Panc1 (cell line): ENCODE results near the gene GLT1D1. TPM values are rescaled to one million over a fixed set of nuclear protein-coding genes. Genes with fewer than 3 reads are reported as not detected.
"Not testable (repeated sequence)": the region's sequence is repeated elsewhere in the genome, so short reads cannot be mapped to it uniquely, and the experiment has no call there.

Experiments
- ATAC-seq: fragments of 200-7000 bp; cut with Tn5 transposase; 2 replicates; pipeline ENCODE4 v1.9.1; 2020; ENCODE audit warnings: mild to moderate bottlenecking, moderate library complexity
- BruUV-seq: library from RNA; stranded (reverse); fragments of 400-500 nt; replicated peaks from 2 replicates; lab custom pipeline; 2021; lab: Mats Ljungman, UMichigan
- CTCF ChIA-PET: fragments of 300-600 bp; sonication (Branson Sonifier 250); formaldehyde crosslinking; loops from one replicate; lab custom pipeline; 2022; ENCODE audit warnings: antibody characterized with exemption; lab: Charles Lee
- POLR2A ChIA-PET: fragments of 300-600 bp; sonication (Branson Sonifier 250); formaldehyde crosslinking; loops from one replicate; lab custom pipeline; 2022; ENCODE audit warnings: antibody characterized with exemption; lab: Charles Lee
- DNase-seq: peaks from one replicate; pipeline ENCODE4 v3.0.0-alpha.2; 2010; ENCODE audit warnings: low read depth, low spot score
- H3K27ac ChIP-seq: 2 replicates; pipeline ENCODE4 v1.5.1; 2011; ENCODE audit warnings: mild to moderate bottlenecking, low read length, inconsistent platforms
- H3K27me3 ChIP-seq: fragments of 200-500 bp; sonication (Bioruptor generic); 2 replicates; pipeline ENCODE4 v1.6.0; 2014; ENCODE audit warnings: low read length, inconsistent platforms; ENCODE audit not compliant: control insufficient read depth, insufficient read depth
- H3K36me3 ChIP-seq: fragments of 200-500 bp; sonication (Bioruptor generic); 2 replicates; pipeline ENCODE4 v1.5.1; 2014; ENCODE audit warnings: inconsistent platforms, mild to moderate bottlenecking, low read length, moderate library complexity; ENCODE audit not compliant: control insufficient read depth, insufficient read depth
- H3K4me1 ChIP-seq: 2 replicates; pipeline ENCODE4 v1.5.1; 2011; ENCODE audit warnings: inconsistent platforms, mild to moderate bottlenecking, low read length, moderate library complexity; ENCODE audit not compliant: control insufficient read depth, insufficient read depth
- H3K4me3 ChIP-seq, 2 experiments: 2 replicates each; pipeline ENCODE4 v1.5.1; 2011 to 2012; ENCODE audit warnings: low read depth in 2 of 2, low read length in 2 of 2, mild to moderate bottlenecking in 2 of 2, inconsistent platforms in 1 of 2, moderate library complexity in 1 of 2
- H3K9me3 ChIP-seq: fragments of 200-500 bp; sonication (Bioruptor generic); 2 replicates; pipeline ENCODE4 v1.5.1; 2014; ENCODE audit warnings: low read depth, mild to moderate bottlenecking, inconsistent platforms, low read length, moderate library complexity; ENCODE audit not compliant: control insufficient read depth, insufficient read depth
- POLR2AphosphoS5 ChIP-seq: IDR thresholded peaks from 2 replicates; pipeline ENCODE4 v1.6.1; 2012; ENCODE audit warnings: mild to moderate bottlenecking, low read depth, low read length, moderate library complexity
- SIN3A ChIP-seq: IDR thresholded peaks from 2 replicates; pipeline ENCODE4 v1.6.1; 2012; ENCODE audit warnings: low read depth, mild to moderate bottlenecking, low read length, moderate library complexity, borderline replicate concordance; ENCODE audit not compliant: insufficient read depth
- TCF7L2 ChIP-seq: IDR thresholded peaks from 2 replicates; pipeline ENCODE4 v1.6.1; 2011; ENCODE audit warnings: mild to moderate bottlenecking, low read depth, low read length, inconsistent platforms
- in situ Hi-C: cut with HindIII; loops from 2 replicates; pipeline ENCODE4 v1.10.0; 2016; ENCODE audit warnings: low sequenced_read_pairs, low pct_unique_long_range_greater_than_20kb
- intact Hi-C: fragments of 100-400 bp; cut with micrococcal nuclease; formaldehyde crosslinking; loops from one replicate; pipeline ENCODE4 v1.10.0; 2022; ENCODE audit not compliant: unreplicated experiment
- total RNA-seq: library from RNA; stranded (reverse); gene quantifications from one replicate; pipeline ENCODE4 v1.2.1, GENCODE V29; 2021; ENCODE audit not compliant: unreplicated experiment
- TF ChIP-seq, protein P1 (sequence below), 2 experiments: IDR thresholded peaks; 2 replicates each; pipeline ENCODE4 v1.6.1; 2011 to 2012; ENCODE audit warnings: low read depth in 2 of 2, control low read depth in 1 of 2, low read length in 1 of 2, mild to moderate bottlenecking in 1 of 2, moderate library complexity in 1 of 2; ENCODE audit not compliant: insufficient read depth in 1 of 2
- TF ChIP-seq, protein P2 (sequence below): fragments of 450-650 bp; IDR thresholded peaks from 2 replicates; pipeline ENCODE4 v1.5.1; 2017; ENCODE audit warnings: mild to moderate bottlenecking

Gene GLT1D1
- total RNA-seq, 1 experiment from 2014 or later = not detected

DNA sequence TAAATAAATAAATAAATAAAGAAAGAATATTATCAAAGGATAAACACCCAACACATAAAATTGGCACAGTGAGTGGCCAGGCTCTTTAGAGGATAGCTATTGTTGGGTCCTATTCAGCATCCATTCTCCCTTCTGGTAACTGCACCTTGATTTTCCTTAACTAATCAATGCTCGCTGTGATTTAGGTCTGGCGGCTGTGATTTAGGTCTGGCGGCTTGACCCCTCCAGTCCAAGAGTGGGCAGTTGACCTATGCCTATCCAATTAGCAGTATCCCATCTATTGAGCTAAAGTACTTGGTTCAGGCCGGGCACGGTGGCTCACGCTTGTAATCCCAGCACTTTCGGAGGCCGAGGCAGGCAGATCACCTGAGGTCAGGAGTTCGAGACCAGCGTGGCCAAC, 19.9 kb upstream of the GLT1D1 start:
- no peaks in the 10 kb centered on the region for H3K27me3 ChIP-seq
- no peak for TF ChIP-seq SIN3A
- TF ChIP-seq POLR2AphosphoS5 = no peak
- TF ChIP-seq, protein P1, sequence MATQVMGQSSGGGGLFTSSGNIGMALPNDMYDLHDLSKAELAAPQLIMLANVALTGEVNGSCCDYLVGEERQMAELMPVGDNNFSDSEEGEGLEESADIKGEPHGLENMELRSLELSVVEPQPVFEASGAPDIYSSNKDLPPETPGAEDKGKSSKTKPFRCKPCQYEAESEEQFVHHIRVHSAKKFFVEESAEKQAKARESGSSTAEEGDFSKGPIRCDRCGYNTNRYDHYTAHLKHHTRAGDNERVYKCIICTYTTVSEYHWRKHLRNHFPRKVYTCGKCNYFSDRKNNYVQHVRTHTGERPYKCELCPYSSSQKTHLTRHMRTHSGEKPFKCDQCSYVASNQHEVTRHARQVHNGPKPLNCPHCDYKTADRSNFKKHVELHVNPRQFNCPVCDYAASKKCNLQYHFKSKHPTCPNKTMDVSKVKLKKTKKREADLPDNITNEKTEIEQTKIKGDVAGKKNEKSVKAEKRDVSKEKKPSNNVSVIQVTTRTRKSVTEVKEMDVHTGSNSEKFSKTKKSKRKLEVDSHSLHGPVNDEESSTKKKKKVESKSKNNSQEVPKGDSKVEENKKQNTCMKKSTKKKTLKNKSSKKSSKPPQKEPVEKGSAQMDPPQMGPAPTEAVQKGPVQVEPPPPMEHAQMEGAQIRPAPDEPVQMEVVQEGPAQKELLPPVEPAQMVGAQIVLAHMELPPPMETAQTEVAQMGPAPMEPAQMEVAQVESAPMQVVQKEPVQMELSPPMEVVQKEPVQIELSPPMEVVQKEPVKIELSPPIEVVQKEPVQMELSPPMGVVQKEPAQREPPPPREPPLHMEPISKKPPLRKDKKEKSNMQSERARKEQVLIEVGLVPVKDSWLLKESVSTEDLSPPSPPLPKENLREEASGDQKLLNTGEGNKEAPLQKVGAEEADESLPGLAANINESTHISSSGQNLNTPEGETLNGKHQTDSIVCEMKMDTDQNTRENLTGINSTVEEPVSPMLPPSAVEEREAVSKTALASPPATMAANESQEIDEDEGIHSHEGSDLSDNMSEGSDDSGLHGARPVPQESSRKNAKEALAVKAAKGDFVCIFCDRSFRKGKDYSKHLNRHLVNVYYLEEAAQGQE (IDR thresholded peaks at IDR 0.05; ENCODE audit: insufficient read depth in 1 of 2, low read depth in 2 of 2, low read length in 1 of 2) = no peak
- TF ChIP-seq, protein P2, sequence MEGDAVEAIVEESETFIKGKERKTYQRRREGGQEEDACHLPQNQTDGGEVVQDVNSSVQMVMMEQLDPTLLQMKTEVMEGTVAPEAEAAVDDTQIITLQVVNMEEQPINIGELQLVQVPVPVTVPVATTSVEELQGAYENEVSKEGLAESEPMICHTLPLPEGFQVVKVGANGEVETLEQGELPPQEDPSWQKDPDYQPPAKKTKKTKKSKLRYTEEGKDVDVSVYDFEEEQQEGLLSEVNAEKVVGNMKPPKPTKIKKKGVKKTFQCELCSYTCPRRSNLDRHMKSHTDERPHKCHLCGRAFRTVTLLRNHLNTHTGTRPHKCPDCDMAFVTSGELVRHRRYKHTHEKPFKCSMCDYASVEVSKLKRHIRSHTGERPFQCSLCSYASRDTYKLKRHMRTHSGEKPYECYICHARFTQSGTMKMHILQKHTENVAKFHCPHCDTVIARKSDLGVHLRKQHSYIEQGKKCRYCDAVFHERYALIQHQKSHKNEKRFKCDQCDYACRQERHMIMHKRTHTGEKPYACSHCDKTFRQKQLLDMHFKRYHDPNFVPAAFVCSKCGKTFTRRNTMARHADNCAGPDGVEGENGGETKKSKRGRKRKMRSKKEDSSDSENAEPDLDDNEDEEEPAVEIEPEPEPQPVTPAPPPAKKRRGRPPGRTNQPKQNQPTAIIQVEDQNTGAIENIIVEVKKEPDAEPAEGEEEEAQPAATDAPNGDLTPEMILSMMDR = no peak
- no peak for TF ChIP-seq TCF7L2
- no peak overlapping the region for H3K27ac ChIP-seq
- intact Hi-C loops = no loop called here
- ATAC-seq (no peak), DNase-seq (no peak)
- no peak overlapping the region for H3K4me3 ChIP-seq
- no peaks in the 10 kb centered on the region for H3K9me3 ChIP-seq
- H3K4me1 ChIP-seq = no peaks in the 10 kb centered on the region
- no peaks in the 10 kb centered on the region for H3K36me3 ChIP-seq
- in situ Hi-C loops = no loop called here
- ChIA-PET POLR2A (no interaction called here), CTCF (no interaction called here)
- BruUV-seq = no TSS peak

DNA sequence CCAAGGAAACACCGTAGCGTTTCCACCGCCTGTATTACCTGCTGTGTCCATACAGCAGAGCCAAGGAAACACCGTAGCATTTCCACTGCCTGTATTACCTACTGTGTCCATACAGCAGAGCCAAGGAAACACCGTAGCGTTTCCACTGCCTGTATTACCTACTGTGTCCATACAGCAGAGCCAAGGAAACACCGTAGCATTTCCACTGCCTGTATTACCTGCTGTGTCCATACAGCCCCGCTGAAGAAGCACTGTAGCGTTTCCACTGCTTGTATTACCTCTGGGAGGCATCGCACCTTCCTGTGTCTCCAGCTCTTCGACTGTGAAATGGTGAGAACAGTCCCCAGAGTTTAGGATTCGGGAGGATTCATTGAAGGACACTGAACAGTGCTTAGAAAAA, 13.4 kb upstream of the GLT1D1 start:
- ATAC-seq, H3K4me3 ChIP-seq, in situ Hi-C loops, H3K9me3 ChIP-seq, H3K36me3 ChIP-seq, DNase-seq, intact Hi-C loops, BruUV-seq, H3K4me1 ChIP-seq, POLR2A ChIA-PET, CTCF ChIA-PET, H3K27me3 ChIP-seq, H3K27ac ChIP-seq: not testable (repeated sequence)

DNA sequence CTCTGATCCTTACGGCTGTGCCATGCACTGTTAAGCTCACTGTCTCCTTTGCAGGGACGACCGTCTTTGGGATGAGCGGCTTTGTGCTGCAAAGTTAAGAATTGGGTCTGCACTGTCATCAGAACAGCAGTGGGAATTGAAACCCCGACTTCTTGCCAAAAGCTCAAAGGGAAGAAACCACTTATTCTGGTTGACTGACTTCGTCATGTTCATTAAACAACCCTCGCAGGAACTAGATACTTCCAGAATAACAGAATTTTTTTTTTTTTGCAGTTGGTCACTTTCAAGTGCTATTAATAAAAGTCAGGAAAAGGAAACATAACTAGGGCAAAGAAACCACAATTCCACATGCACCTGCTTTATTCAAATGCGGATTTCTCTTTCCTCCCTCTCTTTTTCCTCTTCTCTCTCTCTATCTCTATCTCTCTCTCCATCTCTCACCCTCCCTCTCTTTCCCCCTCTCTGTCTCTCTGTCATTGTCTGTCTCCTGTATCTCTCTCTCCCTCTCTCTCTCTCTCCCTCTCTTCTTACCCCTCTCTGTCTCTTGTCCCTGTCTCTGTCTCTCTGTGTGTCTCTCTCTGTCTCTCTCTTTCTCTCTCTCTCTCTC, 12.3 kb upstream of the GLT1D1 start:
- intact Hi-C loops (no loop called here), in situ Hi-C loops (no loop called here)

More for the DNA sequence above, 12.3 kb upstream of the GLT1D1 start:
- peaks cover 5% of the 10 kb centered on the region; the same call in 1 of the 2 replicates for H3K27me3 ChIP-seq
- H3K4me3 ChIP-seq = no peak overlapping the region
- ATAC-seq = no peak
- TF ChIP-seq POLR2AphosphoS5 (no peak), SIN3A (no peak), TCF7L2 (no peak)
- TF ChIP-seq, protein P2 = no peak
- TF ChIP-seq, protein P1 (IDR thresholded peaks at IDR 0.05; ENCODE audit: insufficient read depth in 1 of 2, low read depth in 2 of 2, low read length in 1 of 2) = no peak
- no TSS peak for BruUV-seq
- CTCF ChIA-PET = no interaction called here
- no peak overlapping the region for H3K27ac ChIP-seq
- no peaks in the 10 kb centered on the region for H3K36me3 ChIP-seq
- H3K9me3 ChIP-seq = no peaks in the 10 kb centered on the region
- POLR2A ChIA-PET = no interaction called here
- H3K4me1 ChIP-seq = no peaks in the 10 kb centered on the region
- no peak for DNase-seq
